Neural progenitor cell (in vitro differentiated cells): ENCODE data around the gene EDEM3.

Experiments
- EZH2 ChIP-seq: fragments of 200-600 bp; sonication (generic); IDR thresholded peaks from 2 replicates; pipeline ENCODE4 v1.6.1; 2017; ENCODE audit warnings: antibody characterized with exemption, mild to moderate bottlenecking, moderate library complexity
- EZH2phosphoT487 ChIP-seq: fragments of 200-600 bp; sonication (generic); IDR thresholded peaks from 2 replicates; pipeline ENCODE4 v1.6.1; 2017; ENCODE audit warnings: antibody characterized with exemption

DNA sequence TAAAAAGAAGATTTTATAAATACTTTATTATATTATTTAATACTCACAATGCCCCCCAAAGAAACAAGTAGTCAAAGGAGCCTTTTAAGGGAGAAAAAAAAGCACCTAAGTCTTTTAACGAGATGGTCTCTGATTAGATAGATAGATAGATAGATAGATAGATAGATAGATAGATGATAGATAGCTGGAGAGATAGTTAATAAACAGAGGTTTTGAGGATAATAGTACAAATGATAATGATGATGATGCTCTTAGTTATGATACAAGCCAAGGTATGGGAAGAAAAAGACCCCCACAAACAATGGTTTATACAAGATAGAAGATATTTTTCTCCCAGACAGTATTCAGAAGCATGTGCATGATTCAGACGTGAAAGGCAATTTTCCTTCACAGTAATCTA is 14.6 kb upstream of the EDEM3 start:
- no peak for TF ChIP-seq EZH2phosphoT487
- no peak for TF ChIP-seq EZH2
